Activated CD4-positive, CD25-positive, alpha-beta regulatory T cell treated with anti-CD3 and anti-CD28 coated beads, Interleukin-2, amount 50 U/mL, for 24 hours (primary cell): ENCODE results near the gene IFNB1.

Experiments used
- ATAC-seq, 2 donors: fragments of 150-1000 bp; cut with Tn5 transposase; one replicate each; pipeline ENCODE4 v1.10.0; 2021; ENCODE audit warnings: mild to moderate bottlenecking in 1 of 2, moderate library complexity in 1 of 2

IFNB1 gene

DNA sequence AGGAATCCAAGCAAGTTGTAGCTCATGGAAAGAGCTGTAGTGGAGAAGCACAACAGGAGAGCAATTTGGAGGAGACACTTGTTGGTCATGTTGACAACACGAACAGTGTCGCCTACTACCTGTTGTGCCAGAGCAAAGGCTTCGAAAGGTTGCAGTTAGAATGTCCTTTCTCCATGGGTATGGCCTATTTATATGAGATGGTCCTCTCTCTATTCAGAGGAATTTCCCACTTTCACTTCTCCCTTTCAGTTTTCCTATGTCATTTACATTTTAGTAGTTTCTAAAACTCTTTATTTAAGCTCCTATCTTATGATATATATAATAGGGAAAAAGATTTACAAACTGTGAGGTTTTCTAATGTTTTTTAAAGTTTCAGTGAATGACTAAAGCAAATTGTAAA is at the start of gene IFNB1:
TSS of gene IFNB1 (minus strand) at position 162 of the 400 bp plus-strand sequence. CDS start at position 89, 73 bp downstream.
- ATAC-seq: no peak

- ATAC-seq: peak in 1 of 2 donors; percentile 24
Measured at GRCh38 chr9:21121595-21122251, 44.0 kb upstream of the IFNB1 start.

GRCh38 chr9:21121079-21121478 is 43.3 kb upstream of the IFNB1 start:
- ATAC-seq: no peak

- ATAC-seq: no peak
Measured at GRCh38 chr9:21119093-21119770, 41.5 kb upstream of the IFNB1 start.

DNA sequence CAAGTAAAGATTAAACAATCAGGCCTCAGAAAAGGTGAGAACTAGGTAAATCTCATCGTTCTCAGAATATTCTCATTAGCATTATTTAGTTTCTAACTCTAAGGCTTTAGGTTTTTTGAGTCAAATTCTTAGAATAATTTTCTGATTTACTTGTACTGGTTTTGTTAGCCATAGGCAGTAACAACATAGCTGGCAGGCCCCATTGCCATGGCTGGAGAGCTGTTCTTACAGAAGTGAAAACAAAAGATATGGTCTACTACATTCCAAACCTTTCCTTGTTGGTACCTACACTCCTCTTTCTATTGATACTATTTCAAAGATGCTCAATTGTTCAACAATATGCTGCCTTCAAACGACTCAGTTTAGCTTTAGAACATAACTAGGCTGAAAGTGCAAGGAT is 36.6 kb upstream of the IFNB1 start:
- ATAC-seq: no peak

GRCh38 chr9:21110708-21111576 is 33.2 kb upstream of the IFNB1 start:
- peak; percentile 63 to 86 for ATAC-seq

DNA sequence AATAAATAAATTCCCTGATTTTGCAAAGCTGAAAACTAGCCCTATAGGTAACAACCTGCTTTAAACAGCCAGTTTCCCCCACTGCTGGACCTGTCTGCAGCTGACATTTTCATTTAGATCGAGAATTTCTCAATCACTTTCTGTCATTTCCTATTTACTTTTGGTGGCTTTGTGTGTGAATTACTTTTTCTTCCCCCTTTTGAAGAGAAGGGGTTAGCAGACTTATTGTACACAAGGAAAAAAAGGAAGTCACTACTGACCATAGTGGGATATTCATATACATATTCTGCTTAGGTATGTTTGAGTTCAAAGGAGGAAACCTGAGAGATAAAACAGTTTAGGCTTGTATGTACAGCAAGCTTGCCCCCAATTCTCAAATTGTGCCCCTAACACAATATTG is 27.0 kb upstream of the IFNB1 start:
- no peak for ATAC-seq

DNA sequence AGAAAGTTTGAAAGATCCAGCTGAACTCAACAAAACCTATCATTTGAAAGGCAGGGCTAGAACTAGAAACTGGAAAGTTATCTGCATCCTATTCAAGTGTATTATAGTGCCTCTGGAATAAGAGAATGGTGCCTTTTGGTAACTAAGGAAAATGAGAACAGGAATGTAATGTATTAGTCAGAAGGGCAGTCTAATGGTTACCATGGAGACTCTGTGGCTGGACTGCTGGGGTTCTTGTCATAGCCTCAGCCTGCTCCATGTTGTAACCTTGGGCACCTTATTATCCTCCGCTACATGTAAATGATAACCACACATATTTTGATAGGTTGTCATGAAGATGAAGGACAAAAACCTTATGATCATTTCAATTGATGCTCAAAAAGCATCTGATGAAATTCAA is 24.6 kb upstream of the IFNB1 start:
- ATAC-seq: no peak

GRCh38 chr9:21097817-21098216 is 20.1 kb upstream of the IFNB1 start:
- ATAC-seq: no peak

- no peak for ATAC-seq
Measured at GRCh38 chr9:21096901-21097255, 19.1 kb upstream of the IFNB1 start.

DNA sequence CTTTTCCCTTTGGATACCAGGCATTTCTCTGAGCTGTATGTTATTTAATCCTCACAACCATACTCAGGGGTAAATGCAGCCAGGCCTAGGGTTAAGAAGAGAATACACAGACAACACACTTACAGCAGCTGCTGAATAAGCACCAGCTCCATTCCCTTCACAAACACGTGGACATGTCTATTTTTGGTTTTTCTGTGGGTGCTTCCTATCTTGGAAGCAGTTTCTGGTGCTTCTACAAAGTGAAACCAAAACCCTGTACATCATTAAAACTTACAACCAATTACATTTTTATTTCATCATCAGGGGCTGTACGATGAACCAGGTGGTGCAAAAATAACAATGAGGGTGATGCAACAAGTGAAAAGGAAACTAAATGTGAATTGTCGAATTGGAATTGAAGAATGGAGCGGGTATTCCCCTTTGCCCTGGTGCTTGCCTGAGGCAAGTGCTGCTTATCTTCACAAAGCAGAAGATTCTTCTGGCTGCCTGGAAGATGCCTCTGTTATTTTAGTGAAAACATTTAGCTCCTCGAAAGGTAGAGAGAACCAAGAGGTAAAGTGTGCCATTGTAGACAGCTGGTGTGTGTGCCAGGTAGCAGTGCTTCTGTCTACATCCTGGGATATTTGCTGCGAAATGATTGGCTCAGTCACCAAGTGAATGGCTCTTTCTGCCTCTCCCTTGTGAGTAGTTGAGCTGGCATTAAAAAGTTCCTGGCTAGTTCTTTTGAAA is 18.6 kb upstream of the IFNB1 start:
- peak; percentile 92 to 93 for ATAC-seq

- ATAC-seq: no peak
Measured at GRCh38 chr9:21095561-21095960, 17.8 kb upstream of the IFNB1 start.

- no peak for ATAC-seq
Measured at GRCh38 chr9:21086538-21086937, 8.8 kb upstream of the IFNB1 start.

GRCh38 chr9:21085005-21085404 is 7.3 kb upstream of the IFNB1 start:
- ATAC-seq: no peak

GRCh38 chr9:21084242-21084850 is 6.6 kb upstream of the IFNB1 start:
- ATAC-seq: no peak

GRCh38 chr9:21082671-21083070 is 4.9 kb upstream of the IFNB1 start:
- no peak for ATAC-seq

GRCh38 chr9:21081999-21082398 is 4.3 kb upstream of the IFNB1 start:
- peak in 1 of 2 donors; percentile 13 for ATAC-seq

- no peak for ATAC-seq
Measured at GRCh38 chr9:21081451-21081850, 3.7 kb upstream of the IFNB1 start.

DNA sequence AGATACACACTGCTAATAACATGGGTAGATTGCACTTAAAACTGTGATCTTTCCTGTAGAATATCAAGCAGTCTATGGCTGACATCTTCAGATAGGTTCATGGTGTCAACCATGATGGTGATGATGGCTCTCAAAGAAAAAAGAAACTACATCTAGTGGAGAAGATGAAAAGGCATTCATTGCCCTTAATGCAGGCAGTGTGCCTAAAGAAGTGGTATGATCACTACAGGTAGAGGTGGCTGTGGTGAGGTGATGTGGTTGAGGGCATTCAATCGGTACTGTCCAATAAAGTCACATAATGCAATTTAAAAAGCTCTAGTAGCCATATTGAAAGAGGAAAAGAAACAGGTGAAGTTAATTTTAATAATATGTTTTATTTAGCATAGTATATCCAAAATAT is 3.1 kb upstream of the IFNB1 start:
- ATAC-seq: no peak

DNA sequence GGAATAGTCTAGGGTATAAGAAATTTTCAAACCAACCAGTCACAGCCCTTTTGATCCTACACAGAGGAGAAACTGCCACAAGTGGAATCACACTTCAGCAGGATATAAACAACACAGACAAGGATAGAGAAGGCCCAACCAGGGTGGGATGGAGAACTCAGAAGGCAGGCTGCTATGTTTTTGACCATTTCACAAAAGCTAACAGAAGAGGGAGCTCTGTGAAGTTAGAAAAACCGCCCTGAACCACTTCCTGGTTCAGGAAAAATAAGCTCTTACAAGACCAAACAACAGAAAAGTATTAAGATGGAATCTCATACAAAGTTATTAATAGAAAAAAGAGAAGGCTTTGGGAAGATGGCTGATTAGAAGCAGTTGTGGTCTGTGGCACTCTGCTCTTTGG is 960 bp upstream of the IFNB1 start:
- no peak for ATAC-seq

GRCh38 chr9:21075484-21075883 is 2.3 kb downstream of the IFNB1 start:
- ATAC-seq: no peak

DNA sequence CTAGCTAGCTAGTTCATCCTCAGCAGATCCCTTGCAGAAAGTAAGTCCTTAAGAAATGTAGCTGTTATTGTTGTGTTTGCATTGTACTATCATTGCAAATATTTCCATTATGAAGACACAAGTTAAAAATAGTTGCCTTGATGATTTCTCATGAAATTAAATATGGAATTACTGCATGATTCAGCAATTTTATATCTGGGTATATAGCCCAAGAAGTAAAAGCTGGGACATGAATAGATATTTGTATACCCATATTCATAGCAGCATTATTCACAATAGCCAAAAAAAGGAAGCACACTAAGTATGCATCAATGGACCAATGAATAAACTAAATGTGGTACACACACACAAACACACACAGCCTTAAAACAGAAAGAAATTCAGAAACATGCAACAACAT is 6.8 kb downstream of the IFNB1 start:
- no peak for ATAC-seq

DNA sequence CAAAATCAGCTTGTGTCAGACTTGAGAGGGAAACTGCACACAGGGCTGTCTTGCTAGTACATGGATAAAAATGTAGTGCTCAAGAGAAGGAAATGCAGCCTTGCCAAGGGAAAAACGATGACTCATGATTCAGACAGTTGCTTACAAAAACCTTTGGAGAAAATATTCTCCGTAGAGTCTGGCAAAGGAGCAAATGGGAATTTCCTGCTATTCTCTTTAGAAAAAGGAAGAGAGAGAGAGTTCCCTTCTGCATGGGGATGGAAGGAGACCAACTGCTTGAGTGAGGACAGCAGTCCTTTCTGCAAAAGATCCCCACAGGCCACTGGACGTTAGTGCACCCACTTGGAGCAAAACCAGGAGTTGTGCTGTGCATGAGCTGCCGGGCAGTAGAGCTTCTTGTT is 7.6 kb downstream of the IFNB1 start:
- no peak for ATAC-seq
